ENCODE results near the gene SDHC. TPM values are rescaled to one million over a fixed set of nuclear protein-coding genes. Genes with fewer than 3 reads are reported as not detected.
"Not testable (repeated sequence)": the region's sequence is repeated elsewhere in the genome, so short reads cannot be mapped to it uniquely, and the experiment has no call there.

Gene SDHC
- total RNA-seq, 3 donors from 2014 or later (not counting 1 experiment from before 2014, with no cell fraction given): 74.5 to 97.3 (median 86.0) TPM

- WGBS (ENCODE audit: insufficient coverage): 96% methylated on average over 3 of the region's 3 CpGs
- Histone ChIP-seq H3K4me1 (ENCODE audit: control insufficient read depth, insufficient read depth, low read length) (peaks cover 13% of the 10 kb centered on the region), H3K27me3 (ENCODE audit: control insufficient read depth, insufficient read depth, low read length) (no peaks in the 10 kb centered on the region), H3K27ac (ENCODE audit: low read length) (no peak overlapping the region), H3K36me3 (ENCODE audit: control insufficient read depth, insufficient read depth, low read length) (no peaks in the 10 kb centered on the region), H3K9me3 (ENCODE audit: control insufficient read depth, insufficient read depth, low read length) (no peaks in the 10 kb centered on the region), H3K4me3 (ENCODE audit: low read length) (no peak overlapping the region)
- H3K4me3 Mint-ChIP-seq: no peak overlapping the region
- ATAC-seq (no peak), DNase-seq (no peak)
- H3K9me3 Mint-ChIP-seq: peaks cover 0 to 2% of the 10 kb centered on the region in 2 donors
- intact Hi-C loops (cut with micrococcal nuclease): no loop called here
- H3K27me3 Mint-ChIP-seq (ENCODE audit: low read depth in 2 of 2): peaks cover 0 to 2% of the 10 kb centered on the region in 2 donors
- no peak for TF ChIP-seq CTCF (IDR thresholded peaks at IDR 0.05)
- H3K36me3 Mint-ChIP-seq: no peaks in the 10 kb centered on the region
- H3K27ac Mint-ChIP-seq: peak overlapping the region in 1 of 2 donors; percentile 94
- peaks cover 38 to 44% of the 10 kb centered on the region in 2 donors for H3K4me1 Mint-ChIP-seq
These were observed 94.4 kb downstream of the SDHC start for GRCh38 chr1:161408429-161409052.

- H3K27me3 ChIP-seq (ENCODE audit: control insufficient read depth, insufficient read depth, low read length); H3K36me3 ChIP-seq (ENCODE audit: control insufficient read depth, insufficient read depth, low read length); intact Hi-C loops (cut with micrococcal nuclease); H3K4me3 ChIP-seq (ENCODE audit: low read length); H3K36me3 Mint-ChIP-seq; H3K9me3 ChIP-seq (ENCODE audit: control insufficient read depth, insufficient read depth, low read length); H3K9me3 Mint-ChIP-seq; H3K27me3 Mint-ChIP-seq (ENCODE audit: low read depth in 2 of 2): not testable (repeated sequence)
- DNase-seq (peak in 1 of 2 donors; percentile 23), ATAC-seq (peak; percentile 54 to 63 (median 58))
- Histone ChIP-seq H3K27ac (ENCODE audit: low read length) (peak overlapping the region; percentile 76), H3K4me1 (ENCODE audit: control insufficient read depth, insufficient read depth, low read length) (peaks cover 13% of the 10 kb centered on the region)
- H3K4me1 Mint-ChIP-seq: peaks cover 26 to 36% of the 10 kb centered on the region in 2 donors
- H3K4me3 Mint-ChIP-seq: peak overlapping the region; percentile 62
- peak overlapping the region; percentile 88 to 94 for H3K27ac Mint-ChIP-seq
- 74% methylated on average over 13 of the region's 13 CpGs for WGBS (ENCODE audit: insufficient coverage)
These were observed 95.9 kb downstream of the SDHC start for GRCh38 chr1:161409848-161410635.

GRCh38 chr1:161410636-161410970, 96.4 kb downstream of the SDHC start:
- H3K9me3 ChIP-seq (ENCODE audit: control insufficient read depth, insufficient read depth, low read length); H3K4me3 ChIP-seq (ENCODE audit: low read length); H3K36me3 Mint-ChIP-seq; H3K4me3 Mint-ChIP-seq; intact Hi-C loops (cut with micrococcal nuclease); H3K9me3 Mint-ChIP-seq; H3K27me3 Mint-ChIP-seq (ENCODE audit: low read depth in 2 of 2); DNase-seq; ATAC-seq; H3K36me3 ChIP-seq (ENCODE audit: control insufficient read depth, insufficient read depth, low read length); H3K27me3 ChIP-seq (ENCODE audit: control insufficient read depth, insufficient read depth, low read length): not testable (repeated sequence)
- peak overlapping the region; percentile 88 to 94 for H3K27ac Mint-ChIP-seq
- peaks cover 13% of the 10 kb centered on the region for H3K4me1 ChIP-seq (ENCODE audit: control insufficient read depth, insufficient read depth, low read length)
- 89% methylated on average over 3 of the region's 4 CpGs for WGBS (ENCODE audit: insufficient coverage)
- H3K4me1 Mint-ChIP-seq: peaks cover 26 to 31% of the 10 kb centered on the region in 2 donors
- H3K27ac ChIP-seq (ENCODE audit: low read length): peak overlapping the region; percentile 76

Other genes with a start within 250 kb of the SDHC start
- 100 to 1,000 TPM; 246 to 310 (median 272) TPM for gene ARHGAP30, start 244.5 kb upstream of the SDHC start, total RNA-seq
- gene NECTIN4, start 224.8 kb upstream of the SDHC start, total RNA-seq: under 1 TPM in 2 of 3 donors, not detected in 1; 0.07 to 0.09 TPM
- gene KLHDC9, start 216.0 kb upstream of the SDHC start, total RNA-seq: under 1 TPM in 2 of 3 donors, not detected in 1; 0.49 to 0.50 TPM
- 10 to 100 TPM; 31.6 to 40.0 (median 35.0) TPM for gene PFDN2, start 196.3 kb upstream of the SDHC start, total RNA-seq
- 10 to 100 TPM; 26.5 to 31.7 (median 31.6) TPM for gene NIT1, start 196.3 kb upstream of the SDHC start, total RNA-seq
- 10 to 100 TPM; 40.6 to 44.0 (median 43.0) TPM for gene DEDD, start 181.7 kb upstream of the SDHC start, total RNA-seq
- 100 to 1,000 TPM; 109 to 155 (median 117) TPM for gene UFC1, start 160.4 kb upstream of the SDHC start, total RNA-seq
- 10 to 100 TPM; 31.6 to 40.3 (median 35.3) TPM for gene USP21, start 154.9 kb upstream of the SDHC start, total RNA-seq
- 10 to 100 TPM; 45.5 to 66.3 (median 57.4) TPM for gene PPOX, start 148.0 kb upstream of the SDHC start, total RNA-seq
- gene B4GALT3, start 136.9 kb upstream of the SDHC start, total RNA-seq: 10 to 100 TPM; 58.4 to 62.2 (median 59.4) TPM
- under 1 TPM; 0.14 to 0.20 (median 0.14) TPM for gene ADAMTS4, start 115.3 kb upstream of the SDHC start, total RNA-seq
- 10 to 100 TPM; 74.7 to 88.8 (median 84.7) TPM for gene NDUFS2, start 112.0 kb upstream of the SDHC start, total RNA-seq
- 100 to 1,000 TPM; 226 to 281 (median 259) TPM for gene FCER1G, start 99.1 kb upstream of the SDHC start, total RNA-seq
- gene APOA2, start 90.8 kb upstream of the SDHC start, total RNA-seq: not detected
- gene TOMM40L, start 88.3 kb upstream of the SDHC start, total RNA-seq: 10 to 100 TPM; 16.6 to 23.6 (median 22.8) TPM
- not detected for gene NR1I3, start 76.2 kb upstream of the SDHC start, total RNA-seq
- gene PCP4L1, start 55.6 kb upstream of the SDHC start, total RNA-seq: not detected
- 1 to 10 TPM; 4.6 to 9.0 (median 8.7) TPM for gene MPZ, start 4.4 kb upstream of the SDHC start, total RNA-seq
- gene CFAP126, start 53.5 kb downstream of the SDHC start, total RNA-seq: not detected
- gene FCGR2A, start 191.1 kb downstream of the SDHC start, total RNA-seq: 10 to 100 TPM in 2 of 3 donors, 1 to 10 TPM in 1; 7.5 to 34.6 (median 13.9) TPM
- 1 to 10 TPM; 5.8 to 6.5 (median 6.0) TPM for gene HSPA6, start 210.2 kb downstream of the SDHC start, total RNA-seq
- 100 to 1,000 TPM; 557 to 892 (median 848) TPM for gene FCGR3A, start 235.4 kb downstream of the SDHC start, total RNA-seq